H1 (cell line): ENCODE data around the gene TAF1D. TPM values are rescaled to one million over a fixed set of nuclear protein-coding genes. Genes with fewer than 3 reads are reported as not detected.
"Not testable (repeated sequence)": the region's sequence is repeated elsewhere in the genome, so short reads cannot be mapped to it uniquely, and the experiment has no call there.

Experiments used
- CTCF ChIA-PET: fragments of 300-600 bp; sonication (Branson Sonifier 250); formaldehyde crosslinking; loops from one replicate; lab custom pipeline; 2021; ENCODE audit not compliant: partially characterized antibody; lab: Charles Lee
- POLR2A ChIA-PET: fragments of 300-600 bp; sonication (Branson Sonifier 250); formaldehyde crosslinking; loops from one replicate; lab custom pipeline; 2021; ENCODE audit warnings: inconsistent platforms; ENCODE audit not compliant: partially characterized antibody; lab: Charles Lee
- DNase-seq, 2 experiments: peaks; one replicate each; pipeline versions ENCODE4 v3.0.0 to v3.0.0-alpha.2; 2010 to 2022; ENCODE audit warnings: low spot score in 2 of 2, low read depth in 1 of 2, mixed read lengths in 1 of 2
- FAIRE-seq: peaks from 2 replicates; lab custom pipeline; 2011; peaks lifted over from hg19 to GRCh38; lab: Jason Lieb, UNC
- H2AFZ ChIP-seq: 2 replicates; pipeline ENCODE4 v1.8.1; 2012; ENCODE audit warnings: low read length, inconsistent platforms
- H2AK5ac ChIP-seq: 2 replicates; pipeline ENCODE4 v1.6.1; 2013; ENCODE audit warnings: low read depth, low read length
- H2BK120ac ChIP-seq: replicated peaks from 2 replicates; pipeline ENCODE3; 2013; ENCODE audit warnings: low read depth, low read length, inconsistent platforms
- H2BK12ac ChIP-seq: 2 replicates; pipeline ENCODE4 v1.6.1; 2013; ENCODE audit warnings: low read depth, low read length
- H2BK15ac ChIP-seq: 2 replicates; pipeline ENCODE4 v1.6.1; 2013; ENCODE audit warnings: low read length
- H2BK20ac ChIP-seq: 2 replicates; pipeline ENCODE4 v1.6.1; 2013; ENCODE audit warnings: low read length
- H2BK5ac ChIP-seq: 2 replicates; pipeline ENCODE4 v1.6.1; 2013; ENCODE audit warnings: low read depth, low read length
- H3K14ac ChIP-seq: 2 replicates; pipeline ENCODE4 v1.6.1; 2013; ENCODE audit warnings: inconsistent platforms; ENCODE audit not compliant: insufficient read length
- H3K18ac ChIP-seq: 2 replicates; pipeline ENCODE4 v1.6.1; 2013; ENCODE audit warnings: low read length; ENCODE audit errors: extremely low read depth
- H3K23ac ChIP-seq: 2 replicates; pipeline ENCODE4 v1.6.1; 2013; ENCODE audit warnings: inconsistent platforms; ENCODE audit not compliant: insufficient read length
- H3K23me2 ChIP-seq: 2 replicates; pipeline ENCODE4 v1.6.1; 2013; ENCODE audit warnings: low read depth, low read length
- H3K27ac ChIP-seq: 2 replicates; pipeline ENCODE4 v1.6.1; 2011; ENCODE audit warnings: low read depth, low read length, inconsistent platforms
- H3K27me3 ChIP-seq, 4 experiments: replicated peaks in 1 of 4; 1 replicate in 1 of 4; 2 replicates in 3 of 4; pipeline versions ENCODE4 v1.6.1 to v1.8.1; 2011 to 2013; ENCODE audit warnings: low read length in 3 of 4, mild to moderate bottlenecking in 3 of 4, inconsistent platforms in 2 of 4, mixed read lengths in 2 of 4, moderate library complexity in 1 of 4; ENCODE audit not compliant: control insufficient read depth in 3 of 4, insufficient read depth in 3 of 4; ENCODE audit errors: extremely low read depth in 1 of 4
- H3K36me3 ChIP-seq, 4 experiments: 2 replicates each; pipeline versions ENCODE4 v1.6.1 to v1.8.1; 2011 to 2013; ENCODE audit warnings: mild to moderate bottlenecking in 4 of 4, low read length in 3 of 4, moderate library complexity in 2 of 4, control low read depth in 1 of 4, inconsistent platforms in 1 of 4; ENCODE audit not compliant: insufficient read depth in 4 of 4, control insufficient read depth in 2 of 4
- H3K4ac ChIP-seq: replicated peaks from 2 replicates; pipeline ENCODE3; 2013; ENCODE audit warnings: low read length, low read depth, mixed read lengths, inconsistent platforms; ENCODE audit not compliant: insufficient read length
- H3K4me1 ChIP-seq, 4 experiments: replicated peaks in 1 of 4; 1 replicate in 1 of 4; 2 replicates in 3 of 4; pipeline versions ENCODE4 v1.6.1 to v1.8.1; 2011 to 2013; ENCODE audit warnings: low read length in 3 of 4, inconsistent platforms in 2 of 4, mixed read lengths in 1 of 4; ENCODE audit not compliant: insufficient read depth in 4 of 4, control insufficient read depth in 3 of 4
- H3K4me2 ChIP-seq, 2 experiments: 2 replicates each; pipeline versions ENCODE4 v1.6.1 to v1.8.1; 2011 to 2013; ENCODE audit warnings: low read depth in 2 of 2, low read length in 2 of 2, control low read depth in 1 of 2, inconsistent platforms in 1 of 2, mild to moderate bottlenecking in 1 of 2; ENCODE audit not compliant: insufficient read depth in 1 of 2
- H3K4me3 ChIP-seq, 4 experiments: fragments of 200-600, 300-600 bp in 1 of 4; sonication (generic), shearing (Covaris generic), sonication (Bioruptor Twin) in 1 of 4; 2 replicates each; pipeline versions ENCODE4 v1.5.1 to v1.8.1; 2011 to 2016; ENCODE audit warnings: low read length in 4 of 4, low read depth in 3 of 4, control low read depth in 2 of 4, inconsistent platforms in 2 of 4, mild to moderate bottlenecking in 2 of 4, mixed read lengths in 1 of 4, moderate library complexity in 1 of 4; ENCODE audit not compliant: insufficient read depth in 2 of 4; ENCODE audit errors: extremely low read depth in 1 of 4
- H3K56ac ChIP-seq: replicated peaks from 2 replicates; pipeline ENCODE3; 2013; ENCODE audit warnings: low read depth, mild to moderate bottlenecking, mixed read lengths, low read length, inconsistent platforms; ENCODE audit not compliant: insufficient read length
- H3K79me1 ChIP-seq: 2 replicates; pipeline ENCODE4 v1.6.1; 2013; ENCODE audit warnings: low read depth, low read length, control low read depth
- H3K79me2 ChIP-seq, 2 experiments: 2 replicates each; pipeline versions ENCODE4 v1.6.1 to v1.8.1; 2012 to 2013; ENCODE audit warnings: low read length in 2 of 2, mild to moderate bottlenecking in 2 of 2, inconsistent platforms in 1 of 2; ENCODE audit not compliant: insufficient read depth in 2 of 2, control insufficient read depth in 1 of 2
- H3K9ac ChIP-seq, 4 experiments: replicated peaks in 1 of 4; 1 replicate in 1 of 4; 2 replicates in 3 of 4; pipeline versions ENCODE4 v1.6.1 to v1.8.1; 2011 to 2013; ENCODE audit warnings: low read depth in 3 of 4, low read length in 3 of 4, control low read depth in 2 of 4, mild to moderate bottlenecking in 2 of 4, moderate library complexity in 2 of 4, inconsistent platforms in 1 of 4; ENCODE audit errors: extremely low read depth in 1 of 4
- H3K9me3 ChIP-seq, 2 experiments: 2 replicates each; pipeline versions ENCODE4 v1.6.1 to v1.8.1; 2012 to 2013; ENCODE audit warnings: mild to moderate bottlenecking in 2 of 2, moderate library complexity in 2 of 2, control low read depth in 1 of 2, inconsistent platforms in 1 of 2, low read depth in 1 of 2, low read length in 1 of 2, mixed read lengths in 1 of 2; ENCODE audit not compliant: insufficient read depth in 2 of 2
- H4K20me1 ChIP-seq, 2 experiments: replicated peaks in 1 of 2; 2 replicates each; pipeline versions ENCODE3 to v1.8.1; 2011 to 2013; ENCODE audit warnings: inconsistent platforms in 2 of 2, low read length in 2 of 2, mild to moderate bottlenecking in 1 of 2; ENCODE audit not compliant: insufficient read depth in 2 of 2, control insufficient read depth in 1 of 2
- H4K5ac ChIP-seq: 2 replicates; pipeline ENCODE4 v1.6.1; 2013; ENCODE audit warnings: low read length, low read depth, mixed read lengths, inconsistent platforms; ENCODE audit not compliant: insufficient read length
- H4K8ac ChIP-seq: 2 replicates; pipeline ENCODE4 v1.8.0; 2013; ENCODE audit warnings: mild to moderate bottlenecking, moderate library complexity, low read length, inconsistent platforms; ENCODE audit not compliant: insufficient read depth; ENCODE audit errors: extremely low read depth
- H4K91ac ChIP-seq: replicated peaks from 2 replicates; pipeline ENCODE3; 2013; ENCODE audit warnings: low read length, mixed read lengths, inconsistent platforms; ENCODE audit not compliant: insufficient read length
- WGBS, 2 experiments: shearing (Covaris generic) in 1 of 2; methylation state at CpG; one replicate each; pipeline versions ENCODE4 v1.1.6 to v1.1.7; 2013 to 2015; ENCODE audit warnings: low lambda C conversion rate in 2 of 2, mixed read lengths in 2 of 2, inconsistent platforms in 1 of 2, low coverage in 1 of 2, missing lambda C conversion rate in 1 of 2; ENCODE audit not compliant: insufficient replicate concordance in 2 of 2, insufficient coverage in 1 of 2, insufficient read length in 1 of 2; ENCODE audit errors: extremely low coverage in 1 of 2, missing lambda C conversion rate in 1 of 2; 5-methylcytosine and 5-hydroxymethylcytosine counted together
- polyA plus RNA-seq, 7 experiments: library from polyadenylated mRNA; depleted of rRNA in 3 of 7; stranded (reverse) in 5 of 7; unstranded in 2 of 7; fragments of >200 nt in 5 of 7; fragments of 200-250 nt in 2 of 7; gene quantifications; 1 replicate in 5 of 7; 2 replicates in 1 of 7; 4 replicates in 1 of 7; pipeline versions ENCODE4 v1.2.1 to v1.2.3, GENCODE V29; 2011 to 2013; ENCODE audit warnings: missing spikeins in 2 of 7, mixed read lengths in 2 of 7
- total RNA-seq: library from RNA; stranded (reverse); fragmentation: NEBNext Ultra II Directional; extraction: Animal tissue kit (Norgen Biotek cat#: 25700); gene quantifications from 2 replicates; pipeline ENCODE4 v1.2.1, GENCODE V29; 2021

TAF1D gene
- total and polyA plus RNA-seq, 2 of the 8 experiments (the other 6 are each of a cell fraction or from before 2014, with no cell fraction given), result 64.7 to 212 TPM

DNA sequence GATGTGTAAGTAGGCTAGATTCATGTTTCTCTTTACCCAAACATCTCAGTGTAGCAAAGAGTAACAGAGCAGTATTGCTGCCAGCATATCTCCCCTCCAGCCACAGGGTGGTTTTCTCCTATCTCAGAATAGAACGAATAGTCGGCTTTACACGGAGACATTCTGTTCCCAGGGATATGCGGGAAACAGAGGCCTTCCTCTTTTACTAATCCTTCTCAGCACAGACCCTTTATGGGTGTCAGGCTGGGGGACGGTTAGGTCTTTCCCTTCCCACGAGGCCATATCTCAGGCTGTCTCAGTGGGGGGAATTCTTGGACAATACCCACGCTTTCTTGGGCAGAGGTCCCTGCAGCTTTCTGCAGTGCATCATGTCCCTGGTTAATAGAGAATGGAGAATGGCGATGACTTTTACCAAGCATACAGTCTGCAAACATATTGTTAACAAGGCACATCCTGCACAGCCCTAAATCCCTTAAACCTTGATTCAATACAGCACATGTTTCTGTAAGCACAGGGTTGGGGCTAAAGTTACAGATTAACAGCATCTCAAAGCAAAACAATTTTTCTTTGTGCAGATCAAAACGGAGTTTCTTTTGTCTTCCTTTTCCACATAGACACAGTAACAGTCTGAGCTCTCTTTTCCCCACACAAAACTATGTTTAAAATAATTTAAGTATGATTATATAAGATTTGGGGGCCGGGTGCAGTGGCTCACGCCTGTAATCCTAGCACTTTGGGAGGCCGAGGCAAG is 3.9 kb upstream of the TAF1D start:
- not testable (repeated sequence) for H3K23me2 ChIP-seq, H3K27me3 ChIP-seq, H2BK5ac ChIP-seq, H2BK12ac ChIP-seq, H3K56ac ChIP-seq, H3K27ac ChIP-seq, H3K9me3 ChIP-seq, H4K91ac ChIP-seq, H4K20me1 ChIP-seq, H2BK20ac ChIP-seq, H2BK15ac ChIP-seq, H3K79me1 ChIP-seq, H2AFZ ChIP-seq, H3K9ac ChIP-seq, H2BK120ac ChIP-seq, H4K5ac ChIP-seq, H2AK5ac ChIP-seq, DNase-seq, H3K4me3 ChIP-seq, H3K36me3 ChIP-seq, H3K4ac ChIP-seq, H3K18ac ChIP-seq, H3K4me1 ChIP-seq, H4K8ac ChIP-seq, H3K23ac ChIP-seq, H3K14ac ChIP-seq, FAIRE-seq
- 63% methylated on average over 12 of the region's 12 CpGs; no CpG with 5 or more reads in 1 of the 2 experiments for WGBS, 2 experiments
- CTCF ChIA-PET, result interaction anchor here (0.6 to 1.3 kb wide), 3 partner anchors 31 to 50 kb away, joined by 3 to 4 read pairs (median 3); no protein-coding TSS in a partner anchor
- peak overlapping the region; percentile 10 to 14; a peak in 1 of 4 replicates for H3K4me2 ChIP-seq
- peaks cover 8 to 38% of the 10 kb centered on the region in 2 experiments for H3K79me2 ChIP-seq
- POLR2A ChIA-PET, result interaction anchor here (0.7 to 1.4 kb wide), 4 partner anchors 9 to 39 kb away, joined by 3 to 5 read pairs (median 4); partner anchors contain the start of gene MED17
